Activated CD4-positive, alpha-beta T cell treated with anti-CD3 and anti-CD28 coated beads, Interleukin-2, amount 50 U/mL, for 16 hours (primary cell): ENCODE measurements around the gene CES1.
"Not testable (repeated sequence)": the region's sequence is repeated elsewhere in the genome, so short reads cannot be mapped to it uniquely, and the experiment has no call there.

Source experiments
- DNase-seq: peaks from one replicate; pipeline ENCODE4 v3.0.0-alpha.2; 2020

The CES1 gene

DNA sequence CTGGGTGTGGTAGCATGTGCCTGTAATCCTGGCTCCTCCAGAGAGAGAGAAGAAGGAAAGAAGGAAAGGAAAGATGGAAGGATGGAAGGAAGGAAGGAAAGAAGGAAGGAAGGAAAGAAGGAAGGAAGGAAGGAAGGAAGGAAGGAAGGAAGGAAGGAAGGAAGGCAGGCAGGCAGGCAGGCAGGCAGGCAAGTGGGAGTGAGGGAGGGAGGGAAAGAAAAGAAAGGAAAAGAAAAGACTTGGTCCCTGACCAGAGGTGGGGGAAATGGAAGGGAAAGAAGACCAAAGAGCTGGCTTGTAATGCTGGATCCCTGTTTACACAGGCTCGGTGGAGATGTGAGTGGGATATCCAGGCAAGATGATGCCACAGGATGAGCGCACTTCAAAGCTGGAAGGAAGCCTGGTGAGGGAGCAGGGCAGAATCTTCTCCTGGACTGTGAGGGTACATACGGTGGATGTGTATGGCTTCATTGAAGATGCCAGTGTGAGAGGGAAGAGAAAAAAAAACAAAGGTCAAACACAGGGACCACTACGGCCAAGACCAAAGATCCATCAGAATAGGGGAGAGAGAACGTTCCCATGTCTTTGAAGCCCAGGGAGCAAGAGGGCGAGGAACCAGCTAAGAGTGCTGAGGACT, 2.1 kb downstream of the CES1 start:
- DNase-seq: no peak

GRCh38 chr16:55829232-55829631, 3.7 kb downstream of the CES1 start:
- not testable (repeated sequence) for DNase-seq

DNA sequence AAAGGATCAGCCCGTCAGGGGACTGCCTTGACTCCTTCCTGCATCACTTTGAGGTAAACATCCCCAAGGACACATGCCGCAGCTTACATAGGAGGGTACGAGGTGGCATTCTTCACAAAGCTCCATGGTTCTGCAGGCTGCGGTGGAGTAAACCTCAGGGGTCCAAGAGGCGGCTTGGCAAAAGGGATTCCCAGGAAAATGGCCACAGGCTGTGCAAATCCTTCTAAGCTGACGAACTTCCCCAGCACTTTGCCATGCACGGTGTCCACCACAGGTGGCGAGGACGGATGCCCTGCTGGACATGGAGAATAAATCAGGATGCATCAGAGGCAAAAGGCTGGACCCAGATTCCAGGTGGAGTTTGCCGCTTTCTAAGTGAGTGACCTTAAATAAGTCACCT, 4.2 kb downstream of the CES1 start:
- DNase-seq: no peak

- no peak for DNase-seq
Measured at GRCh38 chr16:55825115-55825728, 7.7 kb downstream of the CES1 start.

GRCh38 chr16:55824473-55825000, 8.4 kb downstream of the CES1 start:
- no peak for DNase-seq

GRCh38 chr16:55822280-55822810, 10.6 kb downstream of the CES1 start:
- DNase-seq: no peak

GRCh38 chr16:55821210-55821609, 11.7 kb downstream of the CES1 start:
- DNase-seq: no peak

DNA sequence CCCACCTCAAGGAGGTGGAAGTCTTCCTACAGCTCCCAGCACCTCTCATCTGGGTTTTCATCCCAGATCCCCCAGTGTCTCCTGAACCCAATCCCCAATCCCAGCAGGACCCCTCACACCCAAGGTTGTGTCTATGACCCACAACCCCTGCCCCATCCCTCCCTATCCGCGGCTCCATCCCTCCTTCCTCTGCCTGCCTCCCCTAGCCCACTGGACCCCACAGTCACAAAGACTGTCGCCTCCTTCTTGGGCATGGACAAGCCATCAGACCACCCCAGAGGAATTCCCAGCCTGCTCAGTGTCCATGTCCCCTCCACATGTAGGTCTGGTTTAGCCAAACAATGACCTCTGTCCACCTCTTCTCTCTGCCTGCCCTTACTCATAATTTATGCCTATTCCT, 12.3 kb downstream of the CES1 start:
- DNase-seq: no peak

- DNase-seq: no peak
Measured at GRCh38 chr16:55817236-55817912, 15.5 kb downstream of the CES1 start.

DNA sequence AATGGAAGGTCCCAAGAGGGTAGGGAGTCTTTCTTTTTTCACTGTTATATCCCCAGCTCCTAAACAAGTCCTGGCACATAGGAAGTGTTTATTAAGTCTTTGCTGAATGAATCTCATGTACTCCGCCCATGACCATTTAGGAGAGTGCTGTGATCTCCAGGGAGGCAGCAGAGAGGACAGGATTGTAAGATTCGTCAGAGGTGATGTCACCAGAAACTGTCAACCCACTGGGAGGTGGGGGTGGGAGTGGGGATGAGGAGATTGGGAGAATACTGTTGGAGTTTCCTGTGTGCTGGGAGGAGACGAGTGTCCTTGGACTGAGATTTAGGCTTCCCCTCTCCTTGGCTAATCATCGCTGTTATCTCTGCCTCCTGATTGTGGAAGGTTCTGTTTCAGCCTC, 16.7 kb downstream of the CES1 start:
- not testable (repeated sequence) for DNase-seq

DNA sequence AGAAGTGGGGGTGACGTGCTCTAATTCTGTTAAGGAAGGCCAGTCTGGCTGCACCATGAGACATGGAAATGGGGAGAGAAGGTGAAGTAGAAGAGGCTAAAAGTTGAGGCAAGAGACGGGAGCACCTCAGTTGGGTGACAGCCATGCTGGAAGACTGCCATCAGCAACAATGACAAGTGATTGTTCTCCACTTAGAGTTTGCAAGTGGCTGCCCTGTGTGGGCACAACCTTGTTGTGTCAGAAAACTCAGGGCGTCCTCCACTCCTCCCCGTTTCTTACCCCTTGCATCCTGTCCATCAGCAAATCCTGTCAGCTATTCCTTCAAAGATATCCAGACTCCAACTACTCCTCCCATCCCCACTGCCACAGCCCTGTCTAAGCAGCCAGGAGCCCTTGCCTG, 17.6 kb downstream of the CES1 start:
- no peak for DNase-seq

DNA sequence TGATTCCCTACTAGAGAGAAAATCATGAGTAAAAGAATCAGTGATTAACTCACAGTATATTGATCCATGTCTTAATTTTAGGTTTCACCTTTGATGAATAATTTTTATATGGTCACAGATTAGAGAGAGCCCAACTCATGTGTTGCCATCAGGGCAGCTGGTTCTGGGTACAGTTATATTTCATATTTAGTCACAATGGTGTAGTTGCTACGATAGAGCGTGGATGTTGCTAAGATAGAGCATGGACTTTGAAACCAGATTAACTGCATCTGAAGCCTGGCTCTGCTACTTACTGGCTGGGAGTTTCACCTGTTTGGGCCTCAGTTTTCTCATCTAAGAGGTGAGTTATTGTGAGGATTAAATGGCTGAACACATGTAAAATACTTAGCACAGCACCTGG, 18.7 kb downstream of the CES1 start:
- not testable (repeated sequence) for DNase-seq

GRCh38 chr16:55813730-55814129, 19.2 kb downstream of the CES1 start:
- not testable (repeated sequence) for DNase-seq

DNA sequence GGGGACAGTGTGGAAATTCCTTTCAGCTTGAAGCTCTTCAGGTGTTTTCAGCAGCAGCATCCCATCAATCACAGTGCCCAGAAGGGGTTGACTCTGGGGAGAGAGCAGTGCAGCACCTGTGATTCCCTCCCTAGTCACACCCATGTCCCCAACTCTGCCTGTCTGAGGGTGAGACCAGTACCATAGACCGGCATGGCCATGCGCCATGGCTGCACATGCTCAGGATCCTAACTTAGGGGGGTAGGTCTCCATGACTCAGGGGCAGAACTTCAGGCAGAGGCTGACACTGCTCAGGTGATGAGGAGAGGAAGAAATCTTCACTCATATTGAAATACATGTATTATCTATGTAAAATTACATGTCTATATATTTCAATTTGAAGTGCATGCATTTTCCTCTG, 19.9 kb downstream of the CES1 start:
- no peak for DNase-seq

- no peak for DNase-seq
Measured at GRCh38 chr16:55811811-55812210, 21.1 kb downstream of the CES1 start.

- no peak for DNase-seq
Measured at GRCh38 chr16:55810451-55810961, 22.4 kb downstream of the CES1 start.

GRCh38 chr16:55809851-55810250, 23.0 kb downstream of the CES1 start:
- DNase-seq: no peak

DNA sequence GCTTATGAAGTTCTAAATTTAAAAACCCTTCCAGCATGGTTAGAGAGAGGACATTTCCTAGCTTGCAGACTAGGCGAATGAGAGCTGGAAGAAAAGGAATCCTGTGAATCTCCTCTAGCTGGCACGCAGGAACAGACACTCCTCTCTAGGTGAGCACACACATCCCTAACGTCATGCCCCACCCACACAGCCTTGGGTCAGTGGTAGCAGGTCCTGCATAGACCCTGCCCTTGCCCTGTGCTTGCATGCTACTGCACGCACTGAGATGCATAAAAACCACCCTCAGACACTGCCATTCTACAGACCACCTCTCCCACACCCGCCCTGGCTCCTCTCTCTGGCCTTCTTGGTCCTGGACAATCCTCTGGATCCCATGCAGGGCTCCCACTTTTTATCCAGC, 23.5 kb downstream of the CES1 start:
- DNase-seq: no peak

- not testable (repeated sequence) for DNase-seq
Measured at GRCh38 chr16:55808286-55808685, 24.6 kb downstream of the CES1 start.

DNA sequence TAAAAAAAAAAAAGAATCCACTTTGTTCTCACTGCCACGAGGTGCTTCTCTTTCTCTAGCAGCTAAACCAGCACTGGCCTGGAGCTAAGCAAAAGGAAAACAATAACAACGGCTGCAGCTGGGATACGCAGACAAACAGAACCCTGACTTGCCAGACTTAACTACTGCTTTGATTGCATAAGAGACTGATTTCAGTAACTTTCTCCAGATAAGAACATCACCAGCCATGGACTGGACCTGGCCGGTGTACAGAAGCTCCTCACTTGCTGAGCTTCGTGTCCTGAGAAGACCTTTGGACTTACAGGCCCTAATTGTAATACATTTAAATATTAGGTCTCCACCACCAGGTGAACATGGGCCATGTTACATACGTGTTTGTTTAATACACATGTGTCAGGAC, 27.8 kb downstream of the CES1 start:
- DNase-seq: not testable (repeated sequence)

- not testable (repeated sequence) for DNase-seq
Measured at GRCh38 chr16:55803681-55804080, 29.2 kb downstream of the CES1 start.

- not testable (repeated sequence) for DNase-seq
Measured at GRCh38 chr16:55792934-55793374, 39.9 kb downstream of the CES1 start.

DNA sequence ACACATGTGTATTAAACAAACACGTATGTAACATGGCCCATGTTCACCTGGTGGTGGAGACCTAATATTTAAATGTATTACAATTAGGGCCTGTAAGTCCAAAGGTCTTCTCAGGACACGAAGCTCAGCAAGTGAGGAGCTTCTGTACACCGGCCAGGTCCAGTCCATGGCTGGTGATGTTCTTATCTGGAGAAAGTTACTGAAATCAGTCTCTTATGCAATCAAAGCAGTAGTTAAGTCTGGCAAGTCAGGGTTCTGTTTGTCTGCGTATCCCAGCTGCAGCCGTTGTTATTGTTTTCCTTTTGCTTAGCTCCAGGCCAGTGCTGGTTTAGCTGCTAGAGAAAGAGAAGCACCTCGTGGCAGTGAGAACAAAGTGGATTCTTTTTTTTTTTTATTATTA, 41.4 kb downstream of the CES1 start:
- DNase-seq: not testable (repeated sequence)

GRCh38 chr16:55790240-55790639, 42.7 kb downstream of the CES1 start:
- DNase-seq: not testable (repeated sequence)
